Prostate gland (tissue), 2 donors: ENCODE measurements around the gene MSANTD2. TPM values are rescaled to one million over a fixed set of nuclear protein-coding genes. Genes with fewer than 3 reads are reported as not detected.

Source experiments
- DNase-seq: peaks from one replicate; pipeline ENCODE4 v3.0.0-alpha.2; 2019; ENCODE audit warnings: low spot score
- H3K27ac ChIP-seq, 2 donors: fragments of 200-600 bp; sonication (generic); 2 replicates each; pipeline ENCODE4 v1.5.1; 2017 to 2019
- H3K27me3 ChIP-seq: fragments of 200-600 bp; sonication (generic); replicated peaks from 2 replicates; pipeline ENCODE4 v1.5.1; 2019; ENCODE audit not compliant: insufficient read depth
- H3K36me3 ChIP-seq, 2 donors: fragments of 200-600 bp; sonication (generic); 1 replicate in 1 of 2; 2 replicates in 1 of 2; pipeline versions ENCODE4 v1.5.1 to v1.8.1; 2017 to 2019
- H3K4me1 ChIP-seq: fragments of 200-600 bp; sonication (generic); replicated peaks from 2 replicates; pipeline ENCODE4 v1.5.1; 2019
- H3K4me3 ChIP-seq, 2 donors: fragments of 200-600 bp; sonication (generic); 2 replicates each; pipeline ENCODE4 v1.5.1; 2017 to 2019
- H3K9me3 ChIP-seq: fragments of 200-600 bp; sonication (generic); 2 replicates; pipeline ENCODE4 v1.5.1; 2017
- CTCF ChIP-seq, 4 experiments: fragments of 200-600 bp in 2 of 4; fragments of 450-650 bp in 2 of 4; sonication (generic) in 2 of 4; IDR thresholded peaks; 1 replicate in 3 of 4; 2 replicates in 1 of 4; pipeline ENCODE4 v1.5.1; 2016 to 2019; ENCODE audit warnings: antibody characterized with exemption in 4 of 4, mild to moderate bottlenecking in 2 of 4, moderate library complexity in 2 of 4
- POLR2A ChIP-seq: fragments of 450-650 bp; IDR thresholded peaks from one replicate; pipeline ENCODE4 v1.6.1; 2016; ENCODE audit warnings: antibody characterized with exemption, mild to moderate bottlenecking
- POLR2AphosphoS5 ChIP-seq: sonication (generic); formaldehyde crosslinking; IDR thresholded peaks from one replicate; pipeline ENCODE4 v1.6.1; 2017; ENCODE audit warnings: antibody characterized with exemption
- WGBS: methylation state at CpG from one replicate; pipeline ENCODE4 v1.1.5; 2018; 5-methylcytosine and 5-hydroxymethylcytosine counted together
- intact Hi-C: fragments of 100-400 bp; cut with DNase I; formaldehyde crosslinking; loops from one replicate; pipeline ENCODE4 v1.14.2; 2022
- total RNA-seq, 2 donors: library from RNA; depleted of rRNA; stranded (reverse); fragments of >200 nt; gene quantifications; one replicate each; pipeline ENCODE4 v1.1.0, GENCODE V29; 2016

Gene MSANTD2
- total RNA-seq, 2 donors from 2014 or later, result 12.3 to 22.9 TPM

DNA sequence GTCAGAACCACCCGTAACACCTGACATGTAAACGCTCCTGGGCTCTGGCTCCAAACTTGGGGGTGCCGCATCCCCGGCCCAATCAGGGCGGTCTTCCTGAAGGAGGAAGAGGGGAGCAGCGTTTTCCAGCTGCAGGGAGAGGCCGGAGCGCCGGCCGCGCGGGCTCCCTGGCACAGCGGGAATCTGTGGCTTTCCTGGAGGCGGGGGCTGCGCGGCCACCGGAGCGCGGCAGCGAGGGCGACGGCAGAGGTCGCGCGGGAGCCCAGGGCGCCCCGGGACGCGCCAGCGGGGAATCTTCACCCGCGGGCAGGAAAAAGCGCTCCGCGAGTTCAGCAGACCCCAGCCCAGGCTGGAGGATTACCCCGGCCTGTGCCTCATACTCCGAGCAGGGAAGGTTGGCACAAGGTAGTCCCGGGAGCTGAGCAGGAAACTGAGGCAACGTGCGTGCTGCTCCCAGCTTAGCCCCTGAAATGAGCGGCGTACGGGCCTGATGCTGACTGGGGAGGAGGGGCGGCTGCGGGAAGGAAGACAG lies 37.5 kb downstream of the MSANTD2 start:
- TF ChIP-seq POLR2A (no peak), CTCF (IDR thresholded peaks at IDR 0.05) (no peak), POLR2AphosphoS5 (no peak)
- no peak for DNase-seq
- intact Hi-C loops, result loop anchor here (2.0 kb wide), 1 partner anchor 90 kb away; the partner anchor contains the start of genes SIAE and SPA17
- no peaks in the 10 kb centered on the region for H3K9me3 ChIP-seq
- WGBS, result 3% methylated on average over 45 of the region's 45 CpGs
- H3K36me3 ChIP-seq, result no peaks in the 10 kb centered on the region
- H3K27ac ChIP-seq, result no peak overlapping the region
- peaks cover 19% of the 10 kb centered on the region for H3K27me3 ChIP-seq
- H3K4me3 ChIP-seq, result peak overlapping the region; percentile 16 to 35
- peaks cover 13% of the 10 kb centered on the region for H3K4me1 ChIP-seq

GRCh38 chr11:124762105-124762623 lies 38.0 kb downstream of the MSANTD2 start, which contains the start of gene ESAM:
Gene ESAM, minus strand, starts transcription at chr11:124762290. Its CDS starts 136 bp downstream, at chr11:124762154.
- Histone ChIP-seq H3K4me1 (peaks cover 13% of the 10 kb centered on the region), H3K27me3 (peaks cover 19% of the 10 kb centered on the region)

GRCh38 chr11:124761301-124762104 lies 38.7 kb downstream of the MSANTD2 start:
- TF ChIP-seq CTCF (IDR thresholded peaks at IDR 0.05) (no peak), POLR2AphosphoS5 (no peak), POLR2A (no peak)
- H3K4me3 ChIP-seq, result peak overlapping the region; percentile 16 to 35
- H3K27me3 ChIP-seq, result peaks cover 19% of the 10 kb centered on the region
- peak overlapping the region; percentile 43 to 48 for H3K27ac ChIP-seq
- H3K9me3 ChIP-seq, result no peaks in the 10 kb centered on the region
- 27% methylated on average over 25 of the region's 25 CpGs for WGBS
- DNase-seq, result no peak
- intact Hi-C loops, result loop anchor here (2.0 kb wide), 1 partner anchor 89 kb away; the partner anchor contains the start of genes SIAE and SPA17
- H3K36me3 ChIP-seq, result no peaks in the 10 kb centered on the region
- H3K4me1 ChIP-seq, result peaks cover 13% of the 10 kb centered on the region

More at GRCh38 chr11:124762105-124762623, 38.0 kb downstream of the MSANTD2 start, which contains the start of gene ESAM:
- H3K27ac ChIP-seq, result peak within 1 kb of the TSS; percentile 43 to 48
- no peaks in the 10 kb centered on the region for H3K9me3 ChIP-seq
- H3K36me3 ChIP-seq, result no peaks in the 10 kb centered on the region
- no peak for DNase-seq
- peak within 1 kb of the TSS; percentile 16 to 35 for H3K4me3 ChIP-seq
- intact Hi-C loops, result loop anchor here (2.0 kb wide), 1 partner anchor 89 kb away; the partner anchor contains the start of genes SIAE and SPA17
- TF ChIP-seq CTCF (IDR thresholded peaks at IDR 0.05) (no peak), POLR2AphosphoS5 (no peak), POLR2A (no peak)
- 1% methylated on average over 45 of the region's 55 CpGs for WGBS

GRCh38 chr11:124760806-124761205 lies 39.4 kb downstream of the MSANTD2 start:
- H3K36me3 ChIP-seq, result no peaks in the 10 kb centered on the region
- H3K9me3 ChIP-seq, result no peaks in the 10 kb centered on the region
- peak overlapping the region; percentile 5 to 16 for H3K4me3 ChIP-seq
- peaks cover 13% of the 10 kb centered on the region for H3K4me1 ChIP-seq
- intact Hi-C loops, result no loop called here
- H3K27me3 ChIP-seq, result peaks cover 19% of the 10 kb centered on the region
- peak overlapping the region; percentile 31 to 43 for H3K27ac ChIP-seq
- 73% methylated on average over 3 of the region's 3 CpGs for WGBS
- DNase-seq, result no peak
- TF ChIP-seq POLR2AphosphoS5 (no peak), CTCF (IDR thresholded peaks at IDR 0.05) (no peak), POLR2A (no peak)
